Eye (tissue), 1 donor: Measurements from ENCODE around the gene FAM76B.
"Not testable (repeated sequence)": the region's sequence is repeated elsewhere in the genome, so short reads cannot be mapped to it uniquely, and the experiment has no call there.

ENCODE experiments used
- DNase-seq: peaks from one replicate; pipeline ENCODE4 v3.0.0-alpha.2; 2015

The FAM76B gene

GRCh38 chr11:95789506-95790122 is at the start of gene FAM76B:
Gene FAM76B (minus strand): TSS chr11:95789782. CDS start chr11:95789478, 304 bp downstream.
- peak; percentile 100 for DNase-seq

GRCh38 chr11:95835768-95836488 is 46.3 kb upstream of the FAM76B start:
- peak; percentile 88 for DNase-seq

- DNase-seq, result no peak
Observed at GRCh38 chr11:95835351-95835750, 45.8 kb upstream of the FAM76B start.

- DNase-seq, result no peak
Observed at GRCh38 chr11:95833378-95833777, 43.8 kb upstream of the FAM76B start.

GRCh38 chr11:95832763-95833162 is 43.2 kb upstream of the FAM76B start:
- DNase-seq, result no peak

- DNase-seq, result no peak
Observed at GRCh38 chr11:95831198-95831883, 41.8 kb upstream of the FAM76B start.

- no peak for DNase-seq
Observed at GRCh38 chr11:95829580-95830259, 40.1 kb upstream of the FAM76B start.

- DNase-seq, result no peak
Observed at GRCh38 chr11:95827696-95828095, 38.1 kb upstream of the FAM76B start.

GRCh38 chr11:95821640-95822039 is 32.1 kb upstream of the FAM76B start:
- no peak for DNase-seq

- no peak for DNase-seq
Observed at GRCh38 chr11:95816037-95816436, 26.5 kb upstream of the FAM76B start.

- DNase-seq, result not testable (repeated sequence)
Observed at GRCh38 chr11:95811052-95811451, 21.5 kb upstream of the FAM76B start.

- not testable (repeated sequence) for DNase-seq
Observed at GRCh38 chr11:95806464-95806863, 16.9 kb upstream of the FAM76B start.

- no peak for DNase-seq
Observed at GRCh38 chr11:95805869-95806268, 16.3 kb upstream of the FAM76B start.

- no peak for DNase-seq
Observed at GRCh38 chr11:95803973-95804372, 14.4 kb upstream of the FAM76B start.

- no peak for DNase-seq
Observed at GRCh38 chr11:95802806-95803205, 13.2 kb upstream of the FAM76B start.

GRCh38 chr11:95800438-95800837 is 10.9 kb upstream of the FAM76B start:
- no peak for DNase-seq

- no peak for DNase-seq
Observed at GRCh38 chr11:95799546-95799945, 10.0 kb upstream of the FAM76B start.

- no peak for DNase-seq
Observed at GRCh38 chr11:95796501-95796900, 6.9 kb upstream of the FAM76B start.

- no peak for DNase-seq
Observed at GRCh38 chr11:95795627-95796295, 6.2 kb upstream of the FAM76B start.

GRCh38 chr11:95794086-95794485 is 4.5 kb upstream of the FAM76B start:
- DNase-seq, result no peak

- no peak for DNase-seq
Observed at GRCh38 chr11:95793116-95793515, 3.5 kb upstream of the FAM76B start.

- no peak for DNase-seq
Observed at GRCh38 chr11:95792700-95793099, 3.1 kb upstream of the FAM76B start.

- DNase-seq, result no peak
Observed at GRCh38 chr11:95792200-95792599, 2.6 kb upstream of the FAM76B start.
